Panc1 (cell line): ENCODE data around the gene AP4M1. TPM values are rescaled to one million over a fixed set of nuclear protein-coding genes. Genes with fewer than 3 reads are reported as not detected.

Experiments
- ATAC-seq: fragments of 200-7000 bp; cut with Tn5 transposase; 2 replicates; pipeline ENCODE4 v1.9.1; 2020; ENCODE audit warnings: mild to moderate bottlenecking, moderate library complexity
- BruUV-seq: library from RNA; stranded (reverse); fragments of 400-500 nt; replicated peaks from 2 replicates; lab custom pipeline; 2021; lab: Mats Ljungman, UMichigan
- CTCF ChIA-PET: fragments of 300-600 bp; sonication (Branson Sonifier 250); formaldehyde crosslinking; loops from one replicate; lab custom pipeline; 2022; ENCODE audit warnings: antibody characterized with exemption; lab: Charles Lee
- POLR2A ChIA-PET: fragments of 300-600 bp; sonication (Branson Sonifier 250); formaldehyde crosslinking; loops from one replicate; lab custom pipeline; 2022; ENCODE audit warnings: antibody characterized with exemption; lab: Charles Lee
- DNase-seq: peaks from one replicate; pipeline ENCODE4 v3.0.0-alpha.2; 2010; ENCODE audit warnings: low read depth, low spot score
- H3K27ac ChIP-seq: 2 replicates; pipeline ENCODE4 v1.5.1; 2011; ENCODE audit warnings: mild to moderate bottlenecking, low read length, inconsistent platforms
- H3K27me3 ChIP-seq: fragments of 200-500 bp; sonication (Bioruptor generic); 2 replicates; pipeline ENCODE4 v1.6.0; 2014; ENCODE audit warnings: low read length, inconsistent platforms; ENCODE audit not compliant: control insufficient read depth, insufficient read depth
- H3K36me3 ChIP-seq: fragments of 200-500 bp; sonication (Bioruptor generic); 2 replicates; pipeline ENCODE4 v1.5.1; 2014; ENCODE audit warnings: inconsistent platforms, mild to moderate bottlenecking, low read length, moderate library complexity; ENCODE audit not compliant: control insufficient read depth, insufficient read depth
- H3K4me1 ChIP-seq: 2 replicates; pipeline ENCODE4 v1.5.1; 2011; ENCODE audit warnings: inconsistent platforms, mild to moderate bottlenecking, low read length, moderate library complexity; ENCODE audit not compliant: control insufficient read depth, insufficient read depth
- H3K4me3 ChIP-seq, 2 experiments: 2 replicates each; pipeline ENCODE4 v1.5.1; 2011 to 2012; ENCODE audit warnings: low read depth in 2 of 2, low read length in 2 of 2, mild to moderate bottlenecking in 2 of 2, inconsistent platforms in 1 of 2, moderate library complexity in 1 of 2
- H3K9me3 ChIP-seq: fragments of 200-500 bp; sonication (Bioruptor generic); 2 replicates; pipeline ENCODE4 v1.5.1; 2014; ENCODE audit warnings: low read depth, mild to moderate bottlenecking, inconsistent platforms, low read length, moderate library complexity; ENCODE audit not compliant: control insufficient read depth, insufficient read depth
- CTCF ChIP-seq: fragments of 450-650 bp; IDR thresholded peaks from 2 replicates; pipeline ENCODE4 v1.5.1; 2017; ENCODE audit warnings: mild to moderate bottlenecking
- POLR2AphosphoS5 ChIP-seq: IDR thresholded peaks from 2 replicates; pipeline ENCODE4 v1.6.1; 2012; ENCODE audit warnings: mild to moderate bottlenecking, low read depth, low read length, moderate library complexity
- SIN3A ChIP-seq: IDR thresholded peaks from 2 replicates; pipeline ENCODE4 v1.6.1; 2012; ENCODE audit warnings: low read depth, mild to moderate bottlenecking, low read length, moderate library complexity, borderline replicate concordance; ENCODE audit not compliant: insufficient read depth
- TCF7L2 ChIP-seq: IDR thresholded peaks from 2 replicates; pipeline ENCODE4 v1.6.1; 2011; ENCODE audit warnings: mild to moderate bottlenecking, low read depth, low read length, inconsistent platforms
- in situ Hi-C: cut with HindIII; loops from 2 replicates; pipeline ENCODE4 v1.10.0; 2016; ENCODE audit warnings: low sequenced_read_pairs, low pct_unique_long_range_greater_than_20kb
- intact Hi-C: fragments of 100-400 bp; cut with micrococcal nuclease; formaldehyde crosslinking; loops from one replicate; pipeline ENCODE4 v1.10.0; 2022; ENCODE audit not compliant: unreplicated experiment
- total RNA-seq: library from RNA; stranded (reverse); gene quantifications from one replicate; pipeline ENCODE4 v1.2.1, GENCODE V29; 2021; ENCODE audit not compliant: unreplicated experiment
- TF ChIP-seq, protein P1 (sequence below), 2 experiments: IDR thresholded peaks; 2 replicates each; pipeline ENCODE4 v1.6.1; 2011 to 2012; ENCODE audit warnings: low read depth in 2 of 2, control low read depth in 1 of 2, low read length in 1 of 2, mild to moderate bottlenecking in 1 of 2, moderate library complexity in 1 of 2; ENCODE audit not compliant: insufficient read depth in 1 of 2

AP4M1 gene
- total RNA-seq, 1 experiment from 2014 or later: 42.6 TPM

GRCh38 chr7:100126239-100126930, 24.9 kb downstream of the AP4M1 start:
- intact Hi-C loops (no loop called here), in situ Hi-C loops (no loop called here)
- no peaks in the 10 kb centered on the region for H3K9me3 ChIP-seq
- H3K4me1 ChIP-seq: peaks cover 22% of the 10 kb centered on the region
- BruUV-seq: TSS peak; percentile 92
- ChIA-PET POLR2A (interaction anchor here (0.7 to 0.9 kb wide), 2 partner anchors 24 to 26 kb away, joined by 3 to 15 read pairs; no protein-coding TSS in a partner anchor), CTCF (interaction anchor here (0.7 kb wide), 1 partner anchor 23 kb away, joined by 6 read pairs; the partner anchor contains the start of gene LAMTOR4)
- H3K36me3 ChIP-seq: peaks cover 2% of the 10 kb centered on the region; the same call in 1 of the 2 replicates
- TF ChIP-seq, protein P1, sequence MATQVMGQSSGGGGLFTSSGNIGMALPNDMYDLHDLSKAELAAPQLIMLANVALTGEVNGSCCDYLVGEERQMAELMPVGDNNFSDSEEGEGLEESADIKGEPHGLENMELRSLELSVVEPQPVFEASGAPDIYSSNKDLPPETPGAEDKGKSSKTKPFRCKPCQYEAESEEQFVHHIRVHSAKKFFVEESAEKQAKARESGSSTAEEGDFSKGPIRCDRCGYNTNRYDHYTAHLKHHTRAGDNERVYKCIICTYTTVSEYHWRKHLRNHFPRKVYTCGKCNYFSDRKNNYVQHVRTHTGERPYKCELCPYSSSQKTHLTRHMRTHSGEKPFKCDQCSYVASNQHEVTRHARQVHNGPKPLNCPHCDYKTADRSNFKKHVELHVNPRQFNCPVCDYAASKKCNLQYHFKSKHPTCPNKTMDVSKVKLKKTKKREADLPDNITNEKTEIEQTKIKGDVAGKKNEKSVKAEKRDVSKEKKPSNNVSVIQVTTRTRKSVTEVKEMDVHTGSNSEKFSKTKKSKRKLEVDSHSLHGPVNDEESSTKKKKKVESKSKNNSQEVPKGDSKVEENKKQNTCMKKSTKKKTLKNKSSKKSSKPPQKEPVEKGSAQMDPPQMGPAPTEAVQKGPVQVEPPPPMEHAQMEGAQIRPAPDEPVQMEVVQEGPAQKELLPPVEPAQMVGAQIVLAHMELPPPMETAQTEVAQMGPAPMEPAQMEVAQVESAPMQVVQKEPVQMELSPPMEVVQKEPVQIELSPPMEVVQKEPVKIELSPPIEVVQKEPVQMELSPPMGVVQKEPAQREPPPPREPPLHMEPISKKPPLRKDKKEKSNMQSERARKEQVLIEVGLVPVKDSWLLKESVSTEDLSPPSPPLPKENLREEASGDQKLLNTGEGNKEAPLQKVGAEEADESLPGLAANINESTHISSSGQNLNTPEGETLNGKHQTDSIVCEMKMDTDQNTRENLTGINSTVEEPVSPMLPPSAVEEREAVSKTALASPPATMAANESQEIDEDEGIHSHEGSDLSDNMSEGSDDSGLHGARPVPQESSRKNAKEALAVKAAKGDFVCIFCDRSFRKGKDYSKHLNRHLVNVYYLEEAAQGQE (IDR thresholded peaks at IDR 0.05; ENCODE audit: insufficient read depth in 1 of 2, low read depth in 2 of 2, low read length in 1 of 2): no peak
- no peak for TF ChIP-seq CTCF
- no peak for TF ChIP-seq SIN3A
- no peak for TF ChIP-seq POLR2AphosphoS5
- TF ChIP-seq TCF7L2: no peak
- no peaks in the 10 kb centered on the region for H3K27me3 ChIP-seq
- peak overlapping the region; percentile 82 to 98 for H3K4me3 ChIP-seq
- ATAC-seq (peak; percentile 46), DNase-seq (no peak)
- H3K27ac ChIP-seq: peak overlapping the region; percentile 97

GRCh38 chr7:100126931-100127865, 25.8 kb downstream of the AP4M1 start, which contains the start of gene MBLAC1:
Gene MBLAC1 (plus strand): TSS chr7:100126967. CDS start chr7:100127396, 429 bp downstream.
- ChIA-PET CTCF (interaction anchor here (0.7 kb wide), 1 partner anchor 22 kb away, joined by 6 read pairs; the partner anchor contains the start of gene LAMTOR4), POLR2A (interaction anchor here (0.5 to 0.9 kb wide), 3 partner anchors 25 to 46 kb away, joined by 3 to 15 read pairs (median 8); no protein-coding TSS in a partner anchor)
- Histone ChIP-seq H3K4me3 (peak within 1 kb of the TSS; percentile 82 to 98), H3K27ac (peak within 1 kb of the TSS; percentile 97), H3K9me3 (no peaks in the 10 kb centered on the region), H3K36me3 (peaks cover 2% of the 10 kb centered on the region; the same call in 1 of the 2 replicates), H3K4me1 (peaks cover 22% of the 10 kb centered on the region), H3K27me3 (no peaks in the 10 kb centered on the region)
- intact Hi-C loops: no loop called here
- TF ChIP-seq, protein P1 (IDR thresholded peaks at IDR 0.05; ENCODE audit: insufficient read depth in 1 of 2, low read depth in 2 of 2, low read length in 1 of 2): no peak
- TF ChIP-seq POLR2AphosphoS5: peak; percentile 91
- no peak for TF ChIP-seq CTCF
- TF ChIP-seq TCF7L2: no peak
- 0 out of 2 replicates have a peak, but pooled peaks have one; percentile 37 for TF ChIP-seq SIN3A
- peak; percentile 75 for DNase-seq
- BruUV-seq: TSS peak; percentile 56
- peak; percentile 82 for ATAC-seq
- in situ Hi-C loops: no loop called here
